ENCODE measurements around the gene BICRA.

BICRA gene

DNA sequence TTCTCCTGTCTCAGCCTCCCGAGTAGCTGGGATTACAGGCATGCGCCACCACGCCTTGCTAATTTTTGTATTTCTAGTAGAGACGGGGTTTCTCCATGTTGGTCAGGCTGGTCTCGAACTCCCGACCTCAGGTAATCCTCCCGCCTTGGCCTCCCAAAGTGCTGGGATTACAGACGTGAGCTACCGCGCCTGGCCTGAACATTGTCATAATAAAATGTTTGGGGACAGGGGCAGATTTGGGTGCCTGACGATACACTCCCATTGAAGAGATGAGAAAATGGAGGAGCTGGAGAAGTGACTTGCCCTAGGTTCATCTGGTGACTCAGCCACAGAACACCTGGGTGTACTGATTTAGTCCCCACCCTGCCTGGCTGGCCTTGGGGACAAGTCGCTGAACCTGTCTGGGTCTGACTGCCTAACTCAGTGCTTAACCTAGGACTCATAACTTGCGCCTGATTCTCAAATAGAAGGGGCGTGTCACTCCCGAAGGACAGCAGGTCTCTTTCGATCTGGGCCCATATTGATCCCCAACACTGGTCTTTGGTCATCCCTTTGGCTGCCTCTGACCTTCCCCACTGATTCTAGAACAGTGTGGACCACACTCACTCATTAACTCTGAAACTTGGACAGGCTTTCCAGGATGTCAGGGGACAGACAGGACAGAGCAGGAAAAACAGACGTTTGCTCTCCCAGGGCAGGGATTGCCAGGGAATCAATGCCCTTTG is 7.6 kb upstream of the BICRA start:
- no peak for DNase-seq (ENCODE audit: low read depth, low spot score)

DNA sequence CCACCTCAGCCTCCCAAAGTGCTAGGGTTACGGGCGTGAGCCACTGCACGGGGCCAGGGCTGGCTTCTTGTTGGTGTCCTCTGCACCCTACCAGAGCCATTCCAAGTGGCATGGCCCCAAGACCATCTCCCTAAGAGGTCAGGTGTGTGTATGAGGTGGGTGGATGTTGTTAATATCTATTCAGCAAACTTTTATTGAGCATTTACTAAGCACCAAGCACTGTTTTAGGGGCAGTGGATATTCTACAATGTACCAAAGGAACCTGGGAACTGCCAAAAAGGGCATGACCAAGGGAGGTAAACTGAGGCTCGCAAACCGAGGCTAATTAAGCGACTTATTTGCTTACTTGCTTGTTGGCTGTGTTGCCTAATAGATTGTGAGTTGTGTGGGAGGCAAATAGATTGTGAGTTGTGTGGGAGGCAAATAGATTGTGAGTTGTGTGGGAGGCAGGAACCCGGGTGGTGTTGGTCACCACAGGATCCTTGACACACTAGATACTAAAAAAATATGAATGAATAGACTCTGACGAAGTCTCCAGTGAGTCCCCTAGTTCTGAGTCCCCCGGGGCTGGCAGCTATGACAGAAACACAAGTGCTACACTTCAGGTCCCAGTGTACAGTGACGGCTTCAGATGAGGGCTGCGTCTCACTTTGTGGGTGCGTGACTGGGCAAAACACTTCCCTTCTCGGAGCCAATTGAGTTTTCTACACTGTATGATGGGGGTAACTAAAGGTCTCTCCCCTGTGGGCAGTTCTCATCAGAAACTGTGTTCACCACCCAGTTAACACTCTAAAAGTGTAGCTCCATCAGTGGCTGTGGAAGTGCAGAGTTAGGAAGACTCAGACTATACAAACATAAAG is 5.0 kb upstream of the BICRA start:
- no peak for DNase-seq (ENCODE audit: low read depth, low spot score)

DNA sequence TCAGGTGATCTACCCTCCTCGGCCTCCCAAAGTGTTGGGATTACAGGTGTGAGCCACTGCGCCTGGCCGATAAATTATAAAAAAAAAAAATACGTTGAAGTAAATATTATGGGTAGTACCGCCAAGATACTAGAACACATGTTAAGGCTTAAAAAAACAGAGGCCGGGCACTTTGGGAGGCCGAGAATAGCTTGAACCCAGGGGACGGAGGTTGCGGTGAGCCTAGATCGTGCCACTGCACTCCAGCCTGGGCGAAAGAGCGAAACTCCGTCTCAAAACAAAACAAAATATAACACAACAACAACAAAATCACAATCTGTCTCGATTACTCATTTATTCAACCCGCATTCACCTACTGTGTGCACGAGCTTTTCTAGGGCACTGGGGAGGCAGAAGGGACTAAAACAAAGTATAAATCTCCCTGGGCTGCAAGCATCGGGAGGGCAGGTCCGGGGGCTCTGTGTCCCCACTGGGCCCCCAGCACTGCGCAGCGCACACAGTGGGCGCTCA is 1.3 kb upstream of the BICRA start:
- no peak for DNase-seq (ENCODE audit: low read depth, low spot score)

DNA sequence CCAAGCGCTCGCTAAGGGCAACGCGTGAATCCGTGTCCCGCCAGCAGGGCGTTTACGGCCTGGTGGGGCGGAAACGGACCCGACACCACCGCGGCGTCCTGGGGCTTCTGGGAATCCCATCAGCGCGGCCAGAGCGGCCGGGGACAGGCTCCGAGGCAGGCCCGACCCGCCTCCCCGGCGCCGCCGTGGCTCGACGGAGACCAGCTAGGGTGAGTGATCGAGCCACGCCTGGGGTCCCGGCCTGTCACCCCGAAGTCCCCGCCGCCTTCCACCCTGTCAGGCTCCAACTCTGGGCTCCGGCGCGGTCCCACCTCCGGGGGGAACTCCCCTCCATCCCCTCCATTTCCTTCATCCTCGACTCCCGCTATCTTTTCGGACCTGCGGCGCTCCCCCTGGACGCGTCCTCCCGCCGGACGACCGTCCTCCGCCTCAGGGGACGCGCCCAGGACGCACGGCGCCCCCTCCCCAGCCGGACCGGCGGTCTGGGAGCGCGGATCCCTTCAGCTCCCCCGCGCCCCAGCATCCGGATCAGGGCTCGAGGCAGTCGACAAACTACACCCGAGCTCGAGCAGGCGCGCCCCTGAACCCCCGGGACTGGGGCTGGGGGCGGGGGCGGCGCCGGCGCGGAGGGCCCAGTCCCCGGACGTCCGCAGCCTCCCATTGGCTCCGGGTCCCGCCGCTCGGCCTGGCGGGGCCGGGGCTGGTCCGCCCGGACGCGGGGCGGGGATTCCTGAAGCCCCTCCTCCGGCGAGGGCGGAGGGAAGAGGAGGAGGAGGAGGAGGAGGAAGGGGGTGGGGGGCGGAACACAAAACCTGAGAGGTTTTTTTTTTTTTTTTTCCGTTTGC is 638 bp upstream of the BICRA start:
- DNase-seq (ENCODE audit: low read depth, low spot score), result peak; percentile 86

DNA sequence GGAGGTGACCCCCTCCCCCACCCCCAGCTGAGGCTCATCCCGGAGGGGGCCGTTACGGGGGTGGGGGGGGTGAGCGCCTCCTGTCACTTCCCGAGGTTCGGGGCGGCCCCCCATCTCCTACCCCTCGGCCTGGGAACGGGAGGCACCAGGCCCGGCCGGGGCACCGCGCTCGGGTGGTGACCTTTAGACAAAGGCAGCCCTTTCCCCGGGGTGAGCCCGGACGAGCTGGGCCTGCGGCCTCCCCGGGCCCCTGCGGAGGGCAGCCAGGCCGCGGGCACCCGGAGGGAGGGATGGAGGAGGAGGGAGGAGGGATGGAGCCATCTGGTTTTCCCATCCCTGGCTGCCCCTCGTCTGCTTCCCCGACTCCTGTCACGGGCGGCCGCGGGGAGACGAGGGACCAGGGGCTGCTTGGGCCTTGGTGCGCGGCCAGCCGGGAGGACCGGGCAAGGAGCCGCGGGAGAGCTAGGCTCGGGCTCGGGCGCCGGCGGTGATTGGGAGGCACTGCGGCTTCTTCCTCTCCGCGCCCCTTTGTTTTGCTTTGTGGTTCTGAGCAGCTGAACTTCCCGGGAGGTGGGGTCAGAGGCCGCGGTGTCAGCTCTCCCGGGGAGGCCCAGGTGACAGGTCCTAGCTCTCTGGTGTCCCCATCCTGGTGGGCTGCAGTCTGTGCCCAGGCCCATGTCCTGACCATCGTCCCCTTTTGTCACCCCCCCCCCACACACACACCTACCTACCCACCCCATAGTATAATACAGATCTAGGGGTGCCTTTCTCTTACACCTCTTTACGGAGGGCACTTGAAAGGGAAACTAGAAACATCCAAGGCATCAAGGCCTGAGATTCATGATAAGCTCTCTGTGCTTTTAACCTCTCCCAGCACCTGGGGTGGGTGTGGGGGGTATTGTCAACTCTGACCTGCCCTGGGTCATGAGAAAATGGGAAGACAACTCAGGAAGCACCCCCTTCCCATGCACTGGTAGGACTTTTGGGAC is 1.3 kb downstream of the BICRA start:
- DNase-seq (ENCODE audit: low read depth, low spot score), result no peak

DNA sequence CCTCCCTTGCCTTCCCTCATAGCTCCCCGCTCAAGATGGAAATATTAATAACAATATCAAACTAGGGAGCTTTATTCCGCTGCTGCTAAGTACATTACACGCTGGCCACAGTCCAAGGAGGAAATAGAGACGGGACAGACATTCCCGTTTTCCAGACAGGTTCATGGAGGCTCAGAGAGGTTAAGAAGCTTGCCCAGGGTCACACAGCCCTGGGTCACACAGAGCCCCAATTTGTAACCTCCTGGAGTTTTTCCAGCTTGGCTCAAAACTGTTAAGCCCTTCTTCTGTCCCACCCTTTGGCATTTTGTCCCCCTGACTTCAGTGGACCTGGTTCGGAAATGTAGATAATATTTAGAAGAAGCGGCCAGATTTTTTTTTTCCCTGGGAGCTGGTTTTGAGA is 2.0 kb downstream of the BICRA start:
- no peak for DNase-seq (ENCODE audit: low read depth, low spot score)

DNA sequence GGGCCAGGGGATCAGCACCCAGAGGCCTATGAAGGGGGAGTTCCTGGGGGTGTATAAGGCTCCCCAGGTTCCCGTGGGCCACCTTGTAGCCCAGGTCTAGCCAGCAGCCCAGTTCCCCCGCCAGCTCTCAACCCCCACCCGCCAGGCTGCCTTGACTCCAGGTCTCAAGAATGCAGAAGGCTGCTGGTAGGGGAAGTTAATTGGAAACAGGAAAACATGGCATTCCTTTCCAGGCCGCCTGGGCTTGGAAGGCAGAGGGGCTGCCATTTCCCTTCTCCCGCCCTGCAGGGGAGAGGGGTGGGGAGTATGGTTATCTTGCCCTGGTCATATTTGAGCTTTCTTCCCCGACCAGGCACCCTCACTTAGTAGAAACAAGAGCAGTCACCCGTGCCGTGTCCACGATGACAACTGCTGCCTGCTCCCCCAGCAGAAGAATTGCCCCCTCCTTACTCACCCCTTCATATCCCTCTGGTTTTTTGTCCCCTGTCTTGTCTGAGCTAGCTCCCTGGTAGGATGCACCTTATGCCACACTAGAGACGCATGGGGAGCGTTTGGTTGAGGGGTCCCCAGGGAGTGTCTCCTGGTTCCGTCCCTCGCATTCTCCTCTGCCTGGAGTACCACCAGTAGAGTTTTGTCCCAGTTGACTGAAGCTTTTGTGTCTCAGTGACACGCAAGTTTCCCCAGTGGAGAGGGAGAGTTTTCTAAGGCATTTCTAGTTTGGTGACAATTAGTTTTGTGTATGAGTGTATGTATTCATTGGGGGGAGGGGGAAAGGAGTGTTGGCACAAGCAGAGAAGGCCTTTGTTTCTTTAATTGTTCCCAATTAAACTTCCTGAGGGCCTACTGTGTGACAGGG is 4.5 kb downstream of the BICRA start:
- no peak for DNase-seq (ENCODE audit: low read depth, low spot score)

DNA sequence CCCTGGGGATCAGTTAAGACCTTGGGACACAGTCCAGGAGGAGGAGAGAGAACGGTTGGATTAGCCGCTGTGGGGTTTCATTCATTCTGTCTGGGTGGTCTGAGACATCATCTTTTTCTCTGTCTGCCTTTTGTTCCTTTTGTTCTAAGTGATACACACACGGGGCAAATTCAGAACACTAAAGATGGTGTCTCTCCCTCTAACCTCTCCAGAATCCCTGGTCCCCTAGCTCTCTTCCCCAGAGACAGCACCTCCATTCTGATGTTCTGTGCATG is 5.0 kb downstream of the BICRA start:
- no peak for DNase-seq (ENCODE audit: low read depth, low spot score)

DNA sequence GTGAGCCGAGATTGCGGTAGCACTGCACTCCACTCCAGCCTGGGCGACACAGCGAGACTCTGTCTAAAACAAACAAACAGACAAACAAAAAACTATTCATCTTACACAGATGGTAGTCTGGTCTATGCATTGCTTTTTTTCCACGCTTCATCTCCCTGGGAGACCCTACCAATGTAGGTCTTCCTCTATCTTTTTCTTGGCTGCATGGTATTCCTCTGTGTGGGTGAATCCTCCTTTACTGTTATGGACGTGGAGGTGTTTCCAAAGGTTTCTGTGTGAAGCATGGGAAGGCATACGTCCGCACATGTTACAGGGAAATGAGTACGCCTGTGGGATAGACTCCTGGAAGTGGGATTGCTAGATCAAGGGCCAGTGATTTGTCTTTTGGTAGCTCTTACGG is 5.6 kb downstream of the BICRA start:
- no peak for DNase-seq (ENCODE audit: low read depth, low spot score)

DNA sequence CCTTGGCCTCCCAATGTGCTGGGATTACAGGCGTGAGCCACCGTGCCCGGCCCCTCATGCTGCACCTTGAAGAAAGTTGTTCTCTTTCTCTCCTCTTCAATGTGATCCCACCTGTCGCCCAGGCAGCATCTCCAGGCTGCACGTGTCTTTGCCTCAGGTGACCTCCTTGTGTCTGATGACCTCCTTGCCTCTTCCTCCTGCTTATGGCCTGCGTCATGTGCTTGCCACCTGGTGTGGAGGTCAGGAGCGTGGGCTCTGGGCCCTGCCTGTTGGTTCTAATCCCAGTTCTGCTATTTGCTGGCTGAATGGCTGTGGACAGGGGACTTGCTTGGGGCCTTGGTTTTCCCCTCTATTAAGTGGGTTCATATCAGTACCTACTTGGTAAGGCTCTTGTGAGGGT is 6.3 kb downstream of the BICRA start:
- DNase-seq (ENCODE audit: low read depth, low spot score), result no peak

DNA sequence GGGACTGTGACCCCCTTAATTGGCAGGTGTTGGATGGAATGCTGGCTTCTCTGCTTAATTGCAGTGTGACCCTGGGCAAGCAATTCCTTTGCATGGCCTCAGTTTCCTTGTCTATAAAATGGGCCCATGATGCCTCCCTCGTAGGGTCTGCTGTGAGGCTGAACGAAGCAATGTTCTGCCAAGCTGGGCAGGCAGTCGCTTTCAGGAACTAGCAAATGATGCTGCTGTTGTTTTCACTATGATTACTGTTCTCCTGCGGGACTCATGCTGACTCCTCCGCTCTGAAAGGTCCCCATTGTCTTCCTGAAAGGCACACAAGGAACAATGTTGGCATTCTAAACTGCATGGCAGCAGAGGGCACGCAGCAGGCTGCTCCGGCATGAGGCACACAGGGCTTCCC is 6.8 kb downstream of the BICRA start:
- DNase-seq (ENCODE audit: low read depth, low spot score), result no peak

DNA sequence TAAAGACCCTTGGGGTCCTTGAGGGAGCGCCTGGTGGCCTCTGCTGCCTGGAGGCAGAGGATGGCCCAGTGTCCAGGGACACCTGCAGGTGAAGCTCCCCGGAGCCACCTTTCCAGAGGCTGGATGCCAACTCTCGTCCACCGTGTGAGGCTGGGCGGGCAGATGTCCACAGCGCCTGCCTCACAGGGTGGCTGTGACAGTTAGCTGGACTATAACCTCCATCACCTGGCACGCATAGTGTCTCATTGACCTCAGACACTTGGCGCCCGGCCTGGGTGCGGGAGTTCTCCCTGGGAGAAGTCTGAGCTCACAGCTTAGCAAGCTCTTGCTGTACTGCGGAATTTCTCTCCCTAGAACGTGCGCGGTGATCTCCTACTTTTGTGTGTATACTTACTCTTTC is 9.8 kb downstream of the BICRA start:
- no peak for DNase-seq (ENCODE audit: low read depth, low spot score)

DNA sequence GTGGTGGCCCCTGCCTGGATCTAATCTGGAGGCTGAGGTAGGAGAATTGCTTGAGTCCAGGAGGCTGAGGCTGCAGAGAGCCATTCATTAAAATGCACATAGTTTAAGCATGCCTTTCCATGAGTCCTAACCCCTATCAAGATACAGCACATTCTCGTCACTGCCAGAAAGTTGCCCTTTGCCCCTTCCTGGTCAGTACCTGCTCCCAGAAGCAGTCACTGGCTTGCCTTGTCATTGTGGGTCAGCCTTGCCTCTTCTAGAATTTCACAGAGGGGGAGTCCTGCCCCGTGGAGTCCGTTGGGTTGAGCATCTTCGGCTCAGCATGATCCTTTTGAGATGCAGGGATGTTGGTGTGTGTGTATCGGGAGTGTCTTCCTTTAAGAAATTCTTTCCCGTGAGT is 10.8 kb downstream of the BICRA start:
- DNase-seq (ENCODE audit: low read depth, low spot score), result no peak

DNA sequence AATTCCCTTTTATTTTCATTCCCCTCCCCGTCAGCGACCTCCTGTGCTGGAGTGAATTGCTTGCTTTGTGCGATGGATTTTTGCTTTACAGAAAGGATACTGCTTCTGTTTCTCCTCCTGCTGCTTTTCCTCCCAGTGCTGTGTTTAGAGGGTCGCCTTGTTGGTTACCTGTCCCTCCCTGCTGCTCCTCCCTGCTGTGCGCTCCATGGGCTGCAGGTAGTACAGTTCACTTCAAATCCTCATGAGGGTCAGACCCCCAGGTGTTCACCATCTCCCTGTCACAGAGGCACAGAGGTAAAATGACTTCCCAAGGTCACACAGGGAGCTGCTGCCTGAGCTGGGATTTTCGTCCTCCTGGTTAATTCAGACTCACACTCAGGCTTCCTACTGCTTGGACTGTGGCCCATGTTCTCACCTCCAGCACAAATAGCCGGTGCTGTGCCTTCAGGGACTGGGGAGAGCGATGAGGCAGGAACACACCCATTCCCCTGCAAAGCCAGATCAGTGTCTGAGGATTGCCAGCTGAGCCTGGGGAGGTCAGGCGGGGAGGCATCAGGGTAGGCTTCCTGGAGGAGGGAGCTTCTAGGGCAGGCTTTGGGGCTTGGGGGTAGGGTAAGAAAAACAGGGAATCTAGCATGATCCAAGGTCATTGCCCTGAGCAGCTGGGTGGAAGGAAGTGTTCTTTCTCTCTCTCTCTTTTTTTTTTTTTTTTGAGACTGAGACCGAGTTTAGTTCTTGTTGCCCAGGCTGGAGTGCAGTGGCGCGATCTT is 14.4 kb downstream of the BICRA start:
- no peak for DNase-seq (ENCODE audit: low read depth, low spot score)

DNA sequence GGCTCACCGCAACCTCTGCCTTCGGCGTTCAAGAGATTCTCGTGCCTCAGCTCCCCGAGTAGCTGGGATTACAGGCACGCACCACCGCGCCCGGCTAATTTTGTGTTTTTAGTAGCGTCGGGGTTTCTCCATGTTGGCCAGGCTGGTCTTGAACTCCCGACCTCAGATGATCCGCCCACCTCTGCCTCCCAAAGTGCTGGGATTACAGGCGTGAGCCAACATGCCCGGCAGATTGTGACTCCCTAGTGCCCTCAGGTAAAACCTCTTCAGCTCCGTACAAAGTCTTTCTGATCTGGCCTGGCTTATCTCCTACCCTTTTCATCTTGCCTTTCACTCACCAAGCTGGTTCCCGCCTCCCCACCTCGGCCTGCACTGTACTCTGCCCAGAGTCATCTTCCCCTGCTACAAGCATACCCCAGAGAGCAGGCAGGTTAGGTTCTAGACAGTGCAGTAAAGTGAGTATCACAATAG is 15.0 kb downstream of the BICRA start:
- DNase-seq (ENCODE audit: low read depth, low spot score), result no peak

DNA sequence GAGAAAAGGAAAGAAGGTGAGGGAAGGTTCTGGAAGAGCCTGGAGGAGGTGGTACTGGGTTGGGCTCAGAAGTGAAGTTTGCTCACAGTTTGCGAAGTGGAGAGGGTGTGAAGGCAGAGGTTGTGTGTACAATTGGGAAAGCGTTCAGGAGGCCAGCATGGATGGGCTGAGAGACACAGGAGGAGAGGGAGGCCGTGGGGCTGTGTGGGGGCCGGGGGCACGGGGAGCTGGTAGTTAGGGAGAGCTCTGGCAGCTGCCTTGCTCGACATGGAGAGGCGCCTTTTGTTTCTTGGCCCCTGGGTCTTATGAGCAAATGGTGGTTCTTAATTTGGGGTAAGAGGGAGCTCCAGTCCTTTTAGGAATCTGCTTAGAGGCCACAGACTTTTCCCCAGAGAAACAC is 16.7 kb downstream of the BICRA start:
- DNase-seq (ENCODE audit: low read depth, low spot score), result no peak

DNA sequence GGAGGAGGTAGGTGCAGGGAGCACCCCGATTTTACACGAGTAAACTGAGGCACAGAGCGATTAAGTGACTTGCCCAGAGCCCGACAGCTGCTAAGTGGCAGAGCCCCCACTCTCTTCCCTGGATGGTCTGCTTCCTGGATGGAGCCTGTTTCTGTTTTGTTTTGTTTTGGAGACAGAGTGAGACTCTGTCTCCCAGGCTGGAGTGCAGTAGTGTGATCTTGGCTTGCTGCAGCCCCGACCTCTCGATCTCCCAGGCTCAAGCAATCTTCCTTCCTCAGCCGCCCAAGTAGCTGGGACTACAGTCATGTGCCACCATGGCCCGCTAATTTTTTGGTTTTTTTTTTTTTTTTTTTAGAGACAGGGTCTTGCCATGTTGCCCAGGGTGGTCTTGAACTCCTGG is 17.3 kb downstream of the BICRA start:
- no peak for DNase-seq (ENCODE audit: low read depth, low spot score)

DNA sequence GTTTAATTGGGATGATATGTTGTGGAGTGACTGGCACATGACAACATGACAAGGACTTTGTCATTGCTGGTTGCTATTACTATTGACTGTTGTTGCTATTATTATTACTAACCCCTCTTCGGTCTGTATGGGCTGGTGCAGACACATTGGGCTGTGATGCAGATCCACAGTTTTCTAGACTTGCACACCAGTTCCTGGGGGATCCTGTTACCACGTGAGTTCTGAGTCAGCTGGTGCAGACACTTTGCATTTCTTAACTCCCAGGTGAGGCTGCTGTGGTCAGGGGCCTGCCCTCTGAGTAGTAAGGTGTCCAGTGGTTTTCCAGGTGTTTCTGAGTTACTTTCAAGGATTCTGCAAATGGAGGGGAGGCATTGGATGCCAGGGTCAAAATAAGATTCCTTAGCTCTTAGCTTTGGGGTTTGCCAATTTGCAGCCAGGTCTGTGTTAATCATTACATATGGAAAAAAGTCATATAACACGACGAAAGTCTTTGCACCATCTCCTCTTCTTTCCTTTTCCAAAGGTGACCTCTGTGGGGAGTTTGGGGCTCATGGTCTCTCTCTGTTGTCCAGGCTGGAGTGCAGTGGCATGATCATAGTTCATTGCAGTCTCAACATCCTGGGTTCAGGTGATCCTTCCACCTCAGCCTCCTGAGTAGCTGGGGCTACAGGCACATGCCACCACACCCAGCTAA is 19.3 kb downstream of the BICRA start:
- no peak for DNase-seq (ENCODE audit: low read depth, low spot score)

DNA sequence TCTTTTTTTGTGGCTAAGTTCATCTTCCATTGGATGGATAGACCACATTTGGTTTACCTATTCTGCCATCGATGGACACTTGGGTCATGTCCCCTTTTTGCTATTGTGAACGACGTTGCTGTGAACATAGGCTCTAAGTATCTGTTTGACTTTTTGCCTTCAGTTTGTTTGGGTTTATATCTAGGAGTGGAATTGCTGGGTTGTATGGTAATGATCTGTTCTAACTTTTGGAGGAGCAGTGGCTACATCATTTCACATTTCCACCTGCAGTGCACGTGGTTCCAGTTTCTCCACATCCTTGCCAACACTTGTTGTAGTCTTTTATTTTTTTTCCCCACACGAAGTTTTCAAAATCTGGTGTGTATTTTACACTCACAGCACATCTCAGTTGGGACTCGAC is 21.7 kb downstream of the BICRA start:
- no peak for DNase-seq (ENCODE audit: low read depth, low spot score)
